Activated T-cell treated with anti-CD3 and anti-CD28 coated beads for 1 hour (primary cell): ENCODE measurements around the gene MTHFSD.
"Not testable (repeated sequence)": the region's sequence is repeated elsewhere in the genome, so short reads cannot be mapped to it uniquely, and the experiment has no call there.

Experiments used
- DNase-seq: peaks from one replicate; pipeline ENCODE4 v3.0.0-alpha.2; 2020; ENCODE audit warnings: low read depth

MTHFSD gene

GRCh38 chr16:86554917-86555703 is at the start of gene MTHFSD:
Gene MTHFSD, minus strand, starts transcription at chr16:86555235. Its CDS starts 51 bp downstream, at chr16:86555184.
- DNase-seq, result peak; percentile 96

DNA sequence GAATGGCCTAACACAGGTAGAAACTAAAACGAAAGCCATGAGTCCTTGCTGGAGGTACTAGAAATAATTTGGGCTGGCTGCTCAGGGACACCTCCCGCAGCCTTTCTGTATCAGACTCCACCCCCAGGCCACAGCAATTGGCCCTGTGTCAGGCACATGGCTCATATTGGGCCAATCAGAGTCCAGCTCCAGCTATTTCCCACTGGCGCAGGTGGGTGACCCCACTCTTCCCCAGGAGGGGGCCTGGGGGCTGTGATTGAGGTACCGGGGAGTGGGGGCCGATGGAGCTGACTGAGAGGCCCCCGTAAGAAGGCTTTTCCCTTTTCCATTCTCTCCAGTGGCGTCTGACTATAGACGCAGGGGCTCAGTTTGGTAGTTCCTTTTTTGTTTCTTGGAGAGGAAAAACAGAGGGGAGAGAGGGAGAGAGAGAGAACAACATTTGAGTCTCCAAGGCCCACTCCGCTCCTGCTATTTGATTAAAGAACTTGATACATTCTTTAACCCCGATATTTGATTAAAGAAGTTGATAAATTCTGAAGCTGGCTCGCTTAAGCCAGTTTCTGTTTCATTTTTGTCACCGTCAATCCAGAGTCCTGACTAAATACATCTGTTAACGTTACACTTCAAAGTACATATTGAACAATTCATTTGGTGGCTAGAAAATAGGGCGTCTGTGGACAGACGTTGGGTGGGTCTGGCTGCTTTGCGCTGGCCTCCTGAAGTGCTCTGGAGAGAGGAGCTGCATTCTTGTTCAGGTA is 49.6 kb upstream of the MTHFSD start:
- DNase-seq, result peak; percentile 22

- no peak for DNase-seq
Observed at GRCh38 chr16:86602521-86602920, 47.5 kb upstream of the MTHFSD start.

GRCh38 chr16:86601356-86601755 is 46.3 kb upstream of the MTHFSD start:
- no peak for DNase-seq

- no peak for DNase-seq
Observed at GRCh38 chr16:86598607-86599565, 43.9 kb upstream of the MTHFSD start.

DNA sequence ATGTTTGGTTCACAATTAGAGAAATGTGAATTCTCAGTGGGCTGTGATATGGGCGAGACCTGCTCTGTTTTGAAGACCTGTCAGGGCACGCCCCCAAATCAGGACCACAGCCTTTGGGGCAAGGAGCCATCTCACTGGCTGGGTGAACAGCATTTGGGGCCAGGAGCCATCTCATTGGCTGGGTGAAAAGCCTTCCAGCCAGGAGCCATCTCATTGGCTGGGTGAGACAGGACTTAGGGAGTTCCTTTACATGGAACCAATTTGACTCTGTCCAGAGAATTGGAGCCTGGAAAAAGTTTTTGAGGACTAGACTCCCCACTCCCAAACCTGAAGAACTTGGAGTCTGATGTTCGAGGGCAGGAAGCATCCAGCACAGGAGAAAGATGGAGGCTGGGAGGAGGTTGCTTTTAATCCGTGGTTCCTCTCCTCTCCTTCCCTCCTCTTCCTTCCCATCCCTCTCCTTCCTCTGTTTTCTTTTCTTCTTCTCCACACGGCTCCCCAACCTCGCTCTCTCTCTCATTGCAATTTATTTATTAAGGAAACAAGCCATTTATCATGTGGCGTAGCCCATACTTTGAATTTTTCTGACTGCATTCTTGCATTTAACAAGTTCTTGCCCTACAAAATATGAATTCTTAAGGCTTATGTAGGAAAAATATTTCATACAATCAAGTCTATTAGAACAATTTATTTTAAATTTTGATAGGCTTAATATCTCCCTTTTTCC is 43.0 kb upstream of the MTHFSD start:
- DNase-seq, result no peak

GRCh38 chr16:86597126-86597879 is 42.3 kb upstream of the MTHFSD start:
- no peak for DNase-seq

DNA sequence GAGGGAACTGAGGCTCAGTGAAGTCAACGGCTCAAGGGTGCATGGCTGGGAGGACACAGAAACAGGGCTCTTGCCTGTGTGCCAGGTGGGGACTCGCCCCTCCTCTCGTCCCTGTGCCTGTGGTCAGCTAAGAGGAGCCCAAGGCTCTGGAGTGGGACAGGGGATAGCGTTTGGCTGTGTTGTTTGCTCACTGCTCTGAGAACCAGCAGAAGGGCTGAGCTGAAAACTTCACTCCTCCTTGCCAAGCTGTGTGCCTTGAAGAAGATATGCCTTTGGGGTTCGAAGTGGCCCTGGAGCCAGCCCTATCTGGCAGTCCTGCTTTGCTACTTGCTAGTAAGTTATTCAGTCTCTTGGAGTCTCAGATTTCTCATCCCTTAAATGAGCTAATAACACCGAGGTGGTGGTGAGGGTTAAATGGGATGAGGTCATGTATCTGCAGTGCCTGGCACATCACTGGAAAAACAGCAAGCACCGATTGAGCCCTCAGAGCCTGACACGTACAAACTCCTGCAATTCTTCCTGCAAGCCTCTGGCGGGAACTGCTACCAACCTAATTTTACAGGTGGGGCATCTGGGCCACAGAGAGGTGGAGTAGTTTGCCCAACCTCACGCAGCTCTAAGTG is 41.1 kb upstream of the MTHFSD start:
- no peak for DNase-seq

DNA sequence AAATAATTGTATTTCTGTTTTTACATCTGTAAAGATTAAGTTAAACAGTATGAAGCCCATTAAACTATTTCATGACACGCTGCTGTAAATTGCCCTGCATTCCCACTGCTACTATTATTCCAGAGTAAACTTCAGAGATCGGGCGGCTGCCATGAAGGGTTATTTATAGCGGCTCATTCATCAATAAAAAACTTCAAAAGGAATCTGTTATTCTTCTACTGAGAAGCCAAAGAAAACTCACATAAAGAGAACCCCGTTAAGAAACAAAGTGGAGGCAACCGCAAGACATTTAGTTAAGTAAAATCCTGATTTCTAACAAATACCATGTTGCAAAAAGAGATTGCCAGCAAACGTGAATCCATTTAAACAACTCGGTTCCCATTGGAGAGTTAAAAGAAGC is 39.7 kb upstream of the MTHFSD start:
- DNase-seq, result no peak

- no peak for DNase-seq
Observed at GRCh38 chr16:86593913-86594620, 39.0 kb upstream of the MTHFSD start.

- DNase-seq, result no peak
Observed at GRCh38 chr16:86591270-86591669, 36.2 kb upstream of the MTHFSD start.

GRCh38 chr16:86590501-86591144 is 35.6 kb upstream of the MTHFSD start:
- no peak for DNase-seq

DNA sequence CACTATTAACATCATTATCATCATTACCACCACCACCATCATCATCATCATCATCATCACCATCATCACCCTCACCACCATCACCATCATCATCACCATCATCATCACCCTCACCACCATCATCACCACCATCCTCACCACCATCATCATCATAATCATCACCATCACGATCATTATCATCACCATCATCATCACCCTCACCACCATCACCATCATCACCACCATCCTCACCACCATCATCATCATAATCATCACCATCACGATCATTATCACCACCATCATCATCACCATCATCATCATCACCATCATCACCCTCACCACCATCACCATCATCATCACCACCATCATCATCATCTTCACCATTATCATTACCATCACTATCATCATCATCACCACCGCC is 32.9 kb upstream of the MTHFSD start:
- DNase-seq, result not testable (repeated sequence)

DNA sequence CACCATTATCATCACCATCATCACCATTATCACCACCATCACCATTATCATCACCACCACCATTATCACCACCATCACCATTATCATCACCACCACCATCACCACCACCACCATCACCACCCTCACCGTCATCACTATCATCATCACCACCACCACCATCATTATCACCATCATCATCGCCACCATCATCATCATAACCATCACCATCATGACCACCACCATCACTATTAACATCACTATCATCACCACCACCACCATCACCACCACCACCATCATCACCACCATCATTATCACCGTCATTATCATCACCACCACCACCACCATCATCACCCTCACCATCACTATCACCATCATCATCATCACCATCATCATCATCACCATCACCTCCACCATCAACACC is 32.5 kb upstream of the MTHFSD start:
- no peak for DNase-seq

DNA sequence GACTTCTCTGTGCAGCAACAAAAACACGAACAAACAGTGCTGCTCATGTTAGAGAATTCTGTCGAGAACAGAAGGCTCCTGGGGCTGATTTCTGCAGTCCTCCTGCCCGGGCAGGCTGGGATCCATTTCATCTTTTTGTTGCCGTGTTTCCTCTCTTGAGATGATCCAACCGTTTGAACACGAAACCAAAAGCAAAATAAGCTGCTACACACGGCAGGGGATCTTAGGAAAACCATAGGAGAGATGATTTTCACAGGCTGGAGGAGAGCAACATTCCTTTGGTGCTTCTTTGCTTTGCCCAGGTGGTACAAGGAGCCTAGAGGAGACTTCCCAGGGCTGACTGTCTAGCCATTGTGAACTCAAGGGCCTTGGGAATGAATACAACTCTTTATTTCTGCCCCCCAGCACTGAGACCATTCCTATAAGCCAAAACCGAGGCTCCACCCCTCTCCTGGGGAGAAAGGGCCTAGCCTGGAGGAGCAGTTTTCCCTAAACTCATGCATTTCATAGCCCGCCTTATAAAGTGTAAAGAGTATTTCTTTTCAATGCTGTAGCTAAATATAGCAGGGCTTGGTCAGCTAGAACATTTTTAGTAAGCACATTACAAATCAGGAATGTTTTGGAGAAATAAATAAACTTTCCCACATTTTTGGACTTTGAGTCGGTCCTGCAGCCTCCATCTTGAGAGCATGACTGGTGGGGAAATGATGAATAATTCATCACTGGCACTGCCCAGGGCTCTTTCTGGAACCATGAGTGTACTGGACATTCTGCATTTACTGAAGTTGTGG is 31.0 kb upstream of the MTHFSD start:
- no peak for DNase-seq

DNA sequence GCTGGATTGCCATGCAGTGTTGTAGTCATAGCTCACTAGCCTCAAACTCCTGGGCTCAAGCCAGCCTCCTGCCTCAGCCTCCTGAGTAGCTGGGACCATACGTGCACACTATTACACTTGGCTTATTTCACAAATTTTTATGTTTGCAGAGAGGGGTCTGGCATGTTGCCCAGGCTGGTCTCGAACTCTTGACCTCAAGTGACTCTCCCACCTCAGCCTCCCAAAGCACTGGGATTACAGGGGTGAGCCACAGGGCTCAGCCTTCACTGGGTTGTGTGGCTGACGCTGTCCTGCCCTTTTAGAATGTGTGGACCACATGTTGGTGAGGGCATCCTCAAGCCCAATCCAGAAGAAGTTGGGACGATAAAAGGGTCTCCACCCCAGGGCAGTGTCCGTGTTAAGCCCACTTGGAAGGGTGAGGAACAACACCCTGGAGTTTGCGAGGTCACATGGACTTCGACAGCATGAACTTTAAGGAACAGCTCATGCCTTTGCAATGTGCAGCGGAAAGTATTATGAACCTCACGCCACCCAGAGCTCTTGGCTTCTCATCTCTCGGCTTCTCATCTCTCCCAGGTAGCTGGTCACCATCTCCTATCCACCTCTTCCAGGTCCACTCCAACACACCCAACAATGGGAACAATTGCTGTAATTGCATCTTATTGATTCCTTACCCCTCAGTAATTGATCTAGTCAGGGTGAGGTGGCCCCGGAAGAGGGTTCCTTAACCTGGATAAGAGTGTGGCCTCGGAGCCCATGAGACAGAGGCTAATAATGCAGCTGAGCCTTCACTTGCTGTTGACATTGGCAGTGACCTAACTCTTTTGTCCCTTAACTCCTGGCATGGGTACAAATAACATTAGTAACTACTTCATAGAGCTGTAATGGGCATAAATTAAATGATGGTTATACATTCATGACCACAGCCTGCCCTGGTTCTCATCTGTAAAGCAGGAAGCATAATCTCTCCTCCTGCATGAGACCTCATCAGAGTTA is 30.0 kb upstream of the MTHFSD start:
- DNase-seq, result no peak

DNA sequence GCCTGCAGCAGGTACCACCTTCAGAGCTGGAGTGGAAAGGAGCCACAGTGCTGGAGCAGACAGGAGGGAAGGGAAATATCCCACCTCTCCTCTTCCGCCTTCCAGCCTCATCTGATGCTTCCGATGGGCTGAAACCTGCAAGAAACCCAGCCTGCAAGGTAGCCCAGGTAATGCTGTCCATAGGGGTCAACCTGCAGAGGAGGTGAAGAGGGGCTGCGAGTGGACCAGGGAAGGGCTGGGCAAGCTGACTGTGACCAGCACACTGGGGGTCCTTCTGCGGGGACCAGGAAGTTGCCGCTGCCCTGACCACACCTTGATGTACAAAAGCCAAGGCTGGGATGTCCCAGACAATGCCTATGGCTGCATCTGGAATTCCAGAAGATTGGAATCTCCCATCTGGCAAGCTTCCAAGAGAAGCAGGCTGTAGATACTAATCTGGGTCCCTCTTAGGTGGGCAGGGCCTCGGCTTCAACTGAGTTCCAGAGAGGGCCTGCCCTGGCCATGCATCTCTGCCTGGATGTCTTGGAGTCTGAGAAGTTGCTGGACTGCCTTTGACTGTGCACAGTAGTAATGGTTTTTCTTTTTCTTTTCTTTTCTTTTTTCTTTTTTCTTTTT is 29.1 kb upstream of the MTHFSD start:
- DNase-seq, result no peak
